NCI-H1417 (cell line): ENCODE results near the gene IL1RAP.
A peak's percentile ranks its signal among the peaks of the same experiment; 100 is the strongest.

Source experiments
- DNase-seq, 3 experiments: peaks; one replicate each; lab custom pipeline; 2025; lab: John Stamatoyannopoulos, UW

Gene IL1RAP

GRCh38 chr3:190614226-190615059, 100.6 kb downstream of the IL1RAP start:
- DNase-seq, result no peak

DNA sequence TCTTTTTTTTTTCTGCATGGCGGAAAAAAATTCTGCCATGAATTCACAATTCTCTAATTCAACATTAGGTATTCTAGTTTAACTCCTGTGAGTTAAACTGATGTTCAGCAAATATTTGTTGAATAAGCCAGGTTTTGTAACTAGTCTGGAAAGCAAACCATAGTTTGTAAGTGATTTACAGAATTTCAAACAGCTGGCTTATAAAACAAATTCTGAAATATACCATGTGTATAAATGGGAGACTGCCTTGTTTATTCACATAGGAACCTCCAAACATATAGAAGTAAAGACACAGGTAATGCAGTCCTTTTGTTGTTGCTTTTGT, 101.1 kb downstream of the IL1RAP start:
- no peak for DNase-seq

DNA sequence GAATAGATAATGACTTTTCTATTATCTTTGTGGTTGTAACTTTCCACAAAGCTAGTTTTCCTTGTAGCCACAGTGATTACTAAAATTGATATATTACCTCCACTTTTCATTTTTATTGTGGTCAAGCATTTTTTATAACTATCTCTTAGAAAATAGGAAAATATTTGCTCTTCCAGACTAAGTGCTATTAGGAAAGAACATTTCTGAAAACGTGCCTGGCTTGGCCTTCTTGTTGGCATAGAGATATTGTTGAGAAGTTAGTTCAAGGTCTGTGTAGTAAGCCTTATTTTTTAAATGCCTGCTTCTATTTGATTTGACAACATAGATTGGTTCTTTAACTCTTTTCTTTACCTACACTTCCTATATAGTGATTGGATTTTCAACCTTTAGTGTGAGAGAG, 101.7 kb downstream of the IL1RAP start:
- peak in 1 of 3 experiments; percentile 42 for DNase-seq

DNA sequence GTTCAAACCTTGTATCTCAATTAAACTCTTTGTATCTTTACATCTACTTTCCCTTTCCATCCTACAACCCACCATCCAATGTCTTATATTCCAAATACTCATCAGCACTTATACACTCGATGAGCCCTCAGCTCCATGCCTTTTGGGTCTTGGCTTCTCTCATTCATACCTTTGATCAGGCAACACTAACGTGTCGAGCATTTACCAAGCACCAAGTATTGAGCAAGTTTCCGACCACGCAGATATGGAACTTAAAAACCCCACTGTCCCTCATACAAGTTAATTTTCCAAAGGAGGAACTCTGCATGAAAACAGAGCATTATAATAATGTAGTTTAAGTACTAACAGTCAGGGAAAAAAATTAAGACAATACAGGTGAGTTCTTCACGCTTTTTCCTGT, 102.8 kb downstream of the IL1RAP start:
- DNase-seq, result no peak

- DNase-seq, result peak in 1 of 3 experiments; percentile 15
These were observed 103.3 kb downstream of the IL1RAP start for GRCh38 chr3:190617185-190617584.

DNA sequence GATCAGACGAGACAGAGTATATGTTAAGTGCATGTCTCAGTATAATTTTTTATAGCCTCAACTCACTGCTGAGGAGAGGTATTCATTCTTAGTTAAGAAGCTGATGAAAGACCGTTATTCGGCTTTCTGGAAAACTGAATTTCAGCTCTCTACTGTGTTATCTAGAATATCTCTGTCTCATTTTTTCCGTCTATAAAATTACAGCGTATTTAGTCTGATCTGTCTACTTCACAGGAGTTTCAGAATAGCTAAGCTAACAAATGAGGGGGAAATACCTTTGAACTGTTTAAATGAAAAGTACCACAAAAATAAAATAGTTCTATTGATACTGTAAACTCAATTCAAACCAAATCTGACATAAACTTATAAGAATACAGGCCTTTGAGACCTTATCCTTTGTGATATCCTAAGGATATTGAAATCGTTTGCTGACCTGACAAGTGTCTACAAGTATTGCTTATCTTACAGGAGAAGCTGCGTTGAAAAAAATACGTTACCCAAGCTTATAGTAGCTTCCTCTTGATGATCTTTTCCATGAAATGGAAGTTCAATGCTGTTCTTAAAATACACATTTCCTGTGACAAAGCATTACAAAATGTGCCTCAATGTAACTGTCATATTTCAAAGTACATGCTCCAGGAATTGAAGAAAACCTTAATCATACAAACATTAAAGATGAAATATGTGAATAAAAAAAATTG, 104.6 kb downstream of the IL1RAP start:
- DNase-seq, result no peak

DNA sequence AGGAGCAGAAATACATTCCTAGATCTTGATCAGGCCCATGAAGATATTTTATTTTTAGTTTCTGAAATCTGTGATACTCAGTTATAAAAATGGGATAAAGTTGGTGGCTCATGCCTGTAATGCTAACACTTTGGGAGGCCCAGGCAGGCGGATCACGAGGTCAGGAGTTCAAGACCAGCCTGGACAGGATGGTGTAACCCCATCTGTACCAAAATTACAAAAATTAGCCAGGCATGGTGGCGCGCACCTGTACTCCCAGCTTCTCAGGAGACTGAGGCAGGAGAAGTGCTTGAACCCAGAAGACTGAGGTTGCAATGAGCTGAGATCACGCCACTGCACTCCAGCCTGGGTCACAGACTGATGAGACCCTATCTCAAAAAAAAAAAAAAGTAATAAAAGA, 105.5 kb downstream of the IL1RAP start:
- no peak for DNase-seq

DNA sequence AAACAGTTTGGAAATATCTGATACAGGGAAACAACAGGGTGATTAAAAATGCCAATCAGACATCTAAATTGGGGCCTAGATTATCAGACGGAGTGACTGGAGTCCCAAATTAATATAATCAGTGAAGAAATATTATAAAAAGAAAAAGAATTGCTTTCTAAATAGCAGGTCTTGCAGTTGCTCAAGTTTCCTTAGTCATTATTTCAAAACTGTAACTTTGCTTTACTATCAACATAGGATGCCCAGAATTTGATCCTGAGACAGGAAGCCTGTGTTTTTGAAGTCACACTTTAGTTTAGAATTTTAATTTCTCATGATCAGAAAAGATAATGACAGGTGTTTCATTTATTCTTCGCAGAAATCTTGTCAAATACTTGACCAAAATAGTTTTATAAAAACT, 105.9 kb downstream of the IL1RAP start:
- no peak for DNase-seq

GRCh38 chr3:190620886-190621608, 107.2 kb downstream of the IL1RAP start:
- no peak for DNase-seq

GRCh38 chr3:190621927-190622326, 108.0 kb downstream of the IL1RAP start:
- no peak for DNase-seq

GRCh38 chr3:190624282-190624681, 110.4 kb downstream of the IL1RAP start:
- DNase-seq, result no peak

DNA sequence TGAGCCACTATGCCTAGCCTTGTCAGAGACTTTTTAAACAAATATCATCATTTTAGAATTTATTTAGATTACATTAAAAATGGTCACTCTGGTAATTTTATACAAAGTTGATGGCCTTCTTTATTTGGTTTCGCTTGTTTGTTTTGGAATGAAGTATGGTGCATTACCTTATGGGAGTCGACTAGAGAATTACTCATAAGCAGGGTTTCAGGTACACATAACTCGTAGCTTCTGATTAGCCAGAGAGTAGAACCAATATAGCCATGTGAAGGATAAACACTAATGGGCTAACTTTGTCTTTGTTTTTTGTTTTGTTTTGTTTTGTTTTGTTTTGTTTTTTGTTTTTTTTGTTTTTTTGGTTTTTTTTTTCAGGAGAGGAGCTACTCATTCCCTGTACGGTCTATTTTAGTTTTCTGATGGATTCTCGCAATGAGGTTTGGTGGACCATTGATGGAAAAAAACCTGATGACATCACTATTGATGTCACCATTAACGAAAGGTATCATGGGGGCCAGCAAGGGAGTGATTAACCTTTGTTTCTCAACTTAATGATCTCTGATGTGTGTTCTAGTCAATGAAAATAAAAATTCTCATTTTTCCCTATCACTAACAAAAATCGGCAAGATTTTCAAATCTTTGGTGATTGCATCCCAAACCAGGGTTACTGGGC, 113.2 kb downstream of the IL1RAP start:
- DNase-seq, result no peak

DNA sequence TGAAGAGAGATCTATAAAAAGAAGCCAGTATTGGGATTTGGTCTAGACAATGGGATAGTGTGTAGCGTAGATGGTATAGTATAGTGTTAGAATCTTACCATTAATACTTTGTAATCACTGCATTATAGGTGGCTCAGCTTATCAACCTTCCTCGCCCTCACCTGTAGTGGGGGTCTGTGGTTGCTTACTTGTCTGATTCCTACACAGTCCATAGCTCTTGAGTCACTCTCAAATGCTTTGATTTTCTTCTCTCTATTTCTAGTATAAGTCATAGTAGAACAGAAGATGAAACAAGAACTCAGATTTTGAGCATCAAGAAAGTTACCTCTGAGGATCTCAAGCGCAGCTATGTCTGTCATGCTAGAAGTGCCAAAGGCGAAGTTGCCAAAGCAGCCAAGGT, 115.2 kb downstream of the IL1RAP start:
- DNase-seq, result no peak

- no peak for DNase-seq
These were observed 117.4 kb downstream of the IL1RAP start for GRCh38 chr3:190631295-190631694.

DNA sequence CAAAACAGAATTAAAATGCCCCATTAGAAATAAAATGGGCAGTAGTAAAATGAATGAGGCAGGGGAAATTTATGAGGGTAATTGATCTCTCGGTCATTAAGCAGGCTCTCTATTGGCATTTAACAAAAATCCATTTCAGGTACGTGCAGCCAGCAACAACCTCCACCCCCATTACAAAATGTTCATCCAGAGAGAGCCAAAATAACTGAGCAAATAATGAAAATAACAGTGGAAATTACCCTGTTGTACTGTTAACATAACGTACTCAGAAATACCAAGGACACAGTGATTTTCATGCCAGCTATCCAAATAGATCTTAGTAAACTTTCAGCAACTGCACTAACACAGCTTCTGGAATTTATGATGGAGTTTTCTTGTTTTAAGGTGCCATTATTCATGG, 127.7 kb downstream of the IL1RAP start:
- DNase-seq, result no peak

GRCh38 chr3:190642016-190642415, 128.1 kb downstream of the IL1RAP start:
- DNase-seq, result no peak

GRCh38 chr3:190644035-190644434, 130.2 kb downstream of the IL1RAP start:
- DNase-seq, result no peak

GRCh38 chr3:190644766-190645165, 130.9 kb downstream of the IL1RAP start:
- DNase-seq, result no peak

DNA sequence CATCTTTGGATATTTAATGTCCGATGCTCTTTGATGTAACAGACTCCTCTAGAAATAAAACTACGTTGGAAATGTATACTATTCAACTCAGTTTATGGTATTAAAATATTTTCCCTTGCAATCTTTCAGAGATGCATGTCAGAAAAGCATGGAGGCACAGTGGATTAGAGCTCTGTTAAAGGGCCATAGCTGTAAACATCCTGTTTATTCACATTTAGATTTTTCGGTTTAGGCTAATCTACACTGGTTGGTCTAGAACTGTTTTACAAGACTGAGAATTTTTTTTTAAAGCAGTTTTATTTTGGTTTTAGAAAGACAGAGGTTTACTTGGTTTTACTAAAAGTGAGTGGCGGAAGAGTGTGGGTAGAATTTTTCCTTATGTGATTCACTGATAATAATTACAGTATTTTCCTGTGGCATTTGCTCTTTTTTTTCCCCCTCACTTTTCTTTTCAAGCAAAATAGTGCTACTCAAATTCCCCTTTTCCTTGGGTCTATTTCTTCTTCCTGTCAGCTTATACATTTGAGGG, 132.1 kb downstream of the IL1RAP start:
- no peak for DNase-seq

GRCh38 chr3:190646996-190647395, 133.1 kb downstream of the IL1RAP start:
- no peak for DNase-seq

- no peak for DNase-seq
These were observed 142.0 kb downstream of the IL1RAP start for GRCh38 chr3:190655933-190656332.

DNA sequence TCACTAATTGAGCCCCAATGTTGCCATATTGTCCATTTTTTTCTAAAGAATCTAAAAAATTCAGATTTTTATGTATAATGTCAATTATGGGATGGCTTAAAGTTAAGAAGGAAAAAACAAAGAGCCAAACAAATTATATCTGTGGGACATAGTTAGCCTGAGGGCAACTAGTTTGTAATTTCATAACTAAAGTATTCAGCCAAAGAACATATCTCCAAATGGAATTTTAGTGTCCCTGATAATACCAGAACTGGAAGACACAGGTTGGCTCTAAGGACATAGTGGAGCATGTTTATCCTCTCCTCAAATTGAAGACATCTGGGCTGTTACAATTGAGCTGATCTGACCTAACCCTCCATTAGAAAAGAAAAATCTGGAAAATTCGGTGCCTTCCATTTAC, 144.2 kb downstream of the IL1RAP start:
- DNase-seq, result no peak
